GM18502 (cell line): ENCODE results near the gene IGF1R.

Experiments
- ATAC-seq: cut with Tn5 transposase; IDR thresholded peaks from one replicate; pipeline ENCODE4 v1.9.1; 2021; ENCODE audit warnings: mild to moderate bottlenecking; ENCODE audit not compliant: unreplicated experiment, poor library complexity

IGF1R gene

GRCh38 chr15:98737159-98737558, 88.8 kb downstream of the IGF1R start:
- no peak for ATAC-seq

GRCh38 chr15:98737721-98738120, 89.4 kb downstream of the IGF1R start:
- no peak for ATAC-seq

GRCh38 chr15:98738689-98739401, 90.5 kb downstream of the IGF1R start:
- no peak for ATAC-seq

- no peak for ATAC-seq
These were observed 92.0 kb downstream of the IGF1R start for GRCh38 chr15:98740295-98740694.

- no peak for ATAC-seq
These were observed 92.6 kb downstream of the IGF1R start for GRCh38 chr15:98740963-98741362.

- ATAC-seq: no peak
These were observed 94.8 kb downstream of the IGF1R start for GRCh38 chr15:98743177-98743576.

GRCh38 chr15:98744506-98744905, 96.2 kb downstream of the IGF1R start:
- no peak for ATAC-seq

- no peak for ATAC-seq
These were observed 96.8 kb downstream of the IGF1R start for GRCh38 chr15:98745179-98745578.

- ATAC-seq: no peak
These were observed 97.5 kb downstream of the IGF1R start for GRCh38 chr15:98745650-98746374.

DNA sequence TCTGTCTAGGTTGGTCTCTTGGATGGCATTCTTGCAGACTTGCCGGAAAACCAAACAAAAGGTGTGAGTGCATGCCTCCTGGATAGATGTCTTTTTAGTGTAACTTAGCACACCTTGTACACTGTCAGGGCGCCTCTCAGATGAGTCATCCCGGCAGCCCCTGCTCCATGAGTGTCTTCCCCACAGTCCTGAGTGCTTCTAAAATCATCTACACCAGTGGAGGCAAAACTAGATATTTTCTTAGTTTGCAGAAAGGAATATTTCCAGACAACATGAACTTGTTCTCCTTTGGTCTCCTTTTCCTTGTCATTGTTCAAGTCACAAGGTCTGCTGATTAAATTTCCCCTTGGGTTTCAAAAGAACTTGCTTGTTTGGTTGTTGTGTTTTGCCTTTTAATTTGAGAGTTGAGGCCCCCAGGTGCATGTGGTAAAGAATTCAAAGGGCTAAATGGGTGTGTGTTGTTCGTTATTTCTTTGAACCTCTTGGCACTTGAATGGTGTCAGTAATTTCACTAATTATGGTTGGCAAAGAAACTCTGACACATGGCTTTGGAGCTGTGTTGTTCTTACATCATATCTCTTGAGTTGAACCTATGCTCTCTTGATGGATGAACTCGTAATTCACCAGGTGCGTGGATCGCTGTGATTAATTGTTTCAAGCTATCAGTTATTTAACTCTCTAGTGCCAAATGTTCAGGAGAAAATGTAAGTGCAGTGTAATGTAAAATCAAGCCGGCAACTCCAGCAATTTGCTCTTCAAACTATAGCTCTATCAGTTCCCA, 98.2 kb downstream of the IGF1R start:
- no peak for ATAC-seq

DNA sequence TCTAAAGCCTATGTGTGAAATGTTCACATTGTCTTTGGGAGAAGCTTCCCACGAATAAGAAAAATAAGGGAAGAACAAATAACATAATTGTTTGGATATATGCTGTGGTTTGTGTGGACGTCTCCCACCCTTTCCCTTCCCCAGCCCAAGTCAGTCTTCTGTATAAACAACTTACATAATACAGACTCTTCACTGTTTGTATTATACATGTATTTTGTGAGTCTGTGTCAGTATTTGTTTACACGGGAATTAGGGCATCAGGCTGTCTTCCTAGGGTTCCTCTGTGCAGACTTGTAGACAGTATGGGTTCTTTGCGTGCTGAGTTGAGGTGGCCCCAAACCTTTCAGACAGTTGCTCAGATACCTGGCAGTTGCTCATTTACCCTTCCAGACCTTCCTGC, 103.4 kb downstream of the IGF1R start:
- ATAC-seq: no peak

DNA sequence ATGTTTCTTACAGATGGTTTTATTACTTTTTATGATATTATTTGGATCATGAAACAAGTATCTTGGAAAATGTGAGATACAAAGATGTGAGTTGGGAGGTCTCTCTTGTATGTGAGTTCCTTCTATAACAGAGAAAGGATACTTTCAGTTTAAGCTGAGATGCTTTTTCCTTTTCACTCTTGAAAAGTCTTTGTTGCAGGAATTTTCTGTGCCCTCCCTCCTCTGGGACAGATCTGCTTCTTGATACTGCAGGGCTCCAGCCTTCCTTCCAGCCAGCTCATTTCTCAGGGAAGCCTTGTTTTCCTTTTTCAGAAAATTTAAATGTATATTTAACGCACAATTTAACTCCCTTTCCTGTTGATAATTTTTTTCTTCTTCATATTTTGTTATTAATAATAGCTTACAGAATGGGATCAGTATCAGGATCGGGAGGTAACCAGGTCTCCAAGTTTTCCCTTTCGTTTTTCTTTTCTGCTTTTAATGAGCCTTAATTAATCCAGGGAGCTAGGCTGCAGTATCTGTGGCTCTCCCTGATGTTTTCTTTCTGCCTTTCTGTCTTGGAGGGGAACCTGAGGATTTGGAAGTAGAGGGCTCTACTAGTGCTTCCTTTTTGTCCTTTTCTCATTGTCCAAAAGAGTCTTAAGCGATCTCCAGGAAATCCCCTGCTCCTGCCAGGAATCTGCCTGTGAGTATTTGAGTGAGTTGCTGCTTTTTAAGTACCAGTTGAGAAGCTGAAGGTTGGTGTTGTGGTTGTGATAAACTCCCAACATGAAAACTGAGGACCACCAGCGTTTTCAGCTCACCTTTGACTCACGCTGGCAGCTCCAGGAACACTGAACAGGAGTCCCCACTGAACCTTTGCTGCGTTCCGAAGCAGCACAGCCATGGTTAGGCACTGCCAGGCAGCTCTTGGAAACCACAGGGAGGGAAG, 105.7 kb downstream of the IGF1R start:
- no peak for ATAC-seq

- no peak for ATAC-seq
These were observed 106.3 kb downstream of the IGF1R start for GRCh38 chr15:98754657-98755022.

GRCh38 chr15:98755138-98755537, 106.8 kb downstream of the IGF1R start:
- ATAC-seq: no peak

- no peak for ATAC-seq
These were observed 107.4 kb downstream of the IGF1R start for GRCh38 chr15:98755781-98756180.

GRCh38 chr15:98758224-98758623, 109.9 kb downstream of the IGF1R start:
- no peak for ATAC-seq

DNA sequence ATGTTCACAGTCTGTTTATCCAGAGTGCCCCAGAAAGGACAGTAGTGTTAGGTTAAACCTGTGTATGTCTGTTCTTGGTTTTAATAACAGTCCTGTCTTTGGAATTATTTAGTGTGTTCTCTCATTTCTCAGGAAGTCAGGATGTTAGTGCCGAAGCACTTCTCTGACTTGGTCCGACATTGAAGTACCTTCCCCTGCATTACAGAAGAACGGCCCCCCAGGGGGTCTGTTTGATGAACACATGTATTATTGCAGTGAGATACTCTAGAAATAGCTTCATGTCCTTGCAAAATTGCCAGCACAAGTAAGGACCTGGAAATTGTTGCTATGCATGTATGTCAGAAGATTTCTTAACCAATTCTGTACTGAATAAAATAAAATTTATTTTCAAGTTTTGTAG, 110.9 kb downstream of the IGF1R start:
- no peak for ATAC-seq

- no peak for ATAC-seq
These were observed 111.9 kb downstream of the IGF1R start for GRCh38 chr15:98760112-98760826.

DNA sequence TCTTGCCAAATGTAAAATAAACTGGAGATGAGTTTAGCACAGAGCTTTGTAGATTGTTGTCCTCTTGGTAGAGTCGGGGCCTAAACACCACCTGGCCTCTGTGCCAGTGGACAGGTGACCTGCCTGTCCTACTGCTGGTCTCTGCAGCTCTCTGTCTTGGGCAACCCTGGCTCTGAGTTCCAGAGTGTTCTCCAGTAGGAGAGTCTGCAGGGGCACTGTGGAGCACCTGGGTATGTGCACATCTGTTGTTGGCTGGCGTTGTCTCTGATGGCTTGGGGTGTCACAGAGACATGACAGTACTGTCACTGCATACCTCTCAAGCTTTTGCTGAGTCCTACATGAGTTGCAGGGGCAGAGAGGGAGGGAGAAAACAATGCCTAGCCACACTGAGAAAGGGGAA, 112.6 kb downstream of the IGF1R start:
- ATAC-seq: no peak

DNA sequence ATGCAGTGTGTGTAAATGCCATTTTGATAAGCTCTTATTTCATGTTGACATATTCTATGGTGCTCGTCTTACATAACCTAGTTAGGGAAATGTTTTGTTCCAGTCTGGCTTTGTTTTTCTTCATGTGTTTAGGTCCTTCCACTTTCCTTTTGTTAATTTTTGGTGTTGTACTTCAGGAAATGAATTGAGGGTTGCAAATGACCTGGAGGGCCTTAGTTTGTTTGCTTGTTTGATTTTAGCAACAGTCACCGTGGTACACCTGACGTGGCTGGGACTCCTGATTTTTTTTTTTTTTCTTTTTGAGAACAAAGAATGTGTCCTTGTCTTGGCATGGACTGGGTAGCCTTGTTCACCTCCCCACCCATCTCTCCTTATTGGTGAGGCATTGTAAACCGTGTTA, 114.8 kb downstream of the IGF1R start:
- no peak for ATAC-seq
